Right renal cortex interstitium (tissue), 3 donors: Measurements from ENCODE around the gene DHX15. TPM values are rescaled to one million over a fixed set of nuclear protein-coding genes. Genes with fewer than 3 reads are reported as not detected.

ENCODE experiments used
- DNase-seq, 3 donors: peaks; one replicate each; pipeline ENCODE4 v3.0.0-alpha.2; 2013; ENCODE audit warnings: low read depth in 3 of 3, low spot score in 2 of 3
- polyA plus RNA-seq, 3 donors: library from polyadenylated mRNA; unstranded; fragments of 120-200 nt; gene quantifications; one replicate each; pipeline ENCODE4 v1.2.1, GENCODE V29; 2013; ENCODE audit not compliant: insufficient read length in 3 of 3

DHX15 gene
- polyA plus RNA-seq: 100 to 1,000 TPM; 249 to 267 (median 266) TPM

DNA sequence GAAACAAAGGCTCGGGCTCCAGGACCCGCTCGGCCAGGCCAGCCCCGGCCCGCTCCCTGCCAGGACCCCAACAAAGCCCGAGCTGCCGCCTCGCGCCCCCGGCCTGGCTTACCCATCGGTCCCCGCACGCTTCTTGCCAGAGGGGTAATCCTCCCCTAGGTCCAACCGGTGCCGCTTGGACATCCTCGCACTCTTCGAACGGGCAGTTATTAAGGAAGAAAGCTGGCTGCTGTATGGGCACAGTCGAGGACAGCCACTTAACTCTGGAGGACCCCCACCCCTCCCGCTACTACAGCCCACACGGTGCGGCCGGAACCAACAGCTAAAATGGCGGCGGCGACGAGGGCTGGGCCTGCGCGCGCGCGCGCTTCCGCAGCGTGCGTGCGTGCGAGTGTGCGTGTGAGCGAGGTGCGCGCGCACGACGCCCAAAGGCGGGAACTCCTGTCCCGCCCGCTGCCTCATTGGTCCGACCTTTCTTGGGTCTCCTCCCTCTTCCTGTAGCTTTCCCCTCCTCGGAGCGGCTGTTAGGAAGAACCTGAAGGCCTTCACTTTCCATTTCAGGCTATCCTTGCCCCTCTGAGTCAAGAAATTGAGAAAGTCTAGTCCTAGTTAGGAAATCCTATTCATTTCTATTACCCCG lies at the start of gene DHX15:
TSS of gene DHX15 (minus strand) at position 344 of the 640 bp plus-strand sequence. CDS start at position 183, 161 bp downstream.
- DNase-seq: peak; percentile 85 to 93 (median 92)

DNA sequence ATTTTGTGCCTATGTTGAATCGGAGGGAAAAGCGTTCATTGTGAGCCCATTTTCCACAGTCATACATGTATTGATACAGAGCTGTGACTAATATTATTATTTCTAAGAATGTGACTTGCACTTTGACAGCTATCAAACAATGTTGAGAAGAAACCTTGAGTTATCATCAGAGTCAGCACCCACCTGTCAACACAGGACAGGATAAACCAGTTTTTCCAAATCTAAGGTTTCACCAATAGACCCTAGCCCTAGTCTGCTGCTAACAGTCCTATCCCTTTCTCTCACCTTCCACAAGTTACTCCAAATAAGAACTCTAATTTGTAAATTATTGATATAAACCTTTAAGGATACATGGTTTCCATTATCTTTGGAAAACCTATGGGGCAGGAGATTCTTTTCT lies 47.7 kb upstream of the DHX15 start:
- DNase-seq: no peak

DNA sequence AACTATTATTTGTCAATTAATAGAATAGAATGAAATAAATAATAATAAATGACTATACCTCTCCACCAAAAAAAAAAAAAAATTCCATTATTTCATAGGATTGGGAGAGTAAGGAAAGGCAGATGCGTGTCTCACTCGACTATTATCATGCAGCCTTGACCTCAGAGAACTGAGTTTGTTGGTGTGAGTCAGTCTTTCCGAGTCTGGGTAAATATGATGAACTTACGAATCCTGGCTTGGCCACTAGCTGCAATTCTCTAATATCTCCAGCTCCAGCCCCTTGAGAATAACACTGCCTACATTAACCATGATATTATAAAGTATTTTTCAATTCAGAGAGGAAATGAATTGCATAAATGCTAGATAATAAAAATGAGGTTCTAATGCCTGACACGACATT lies 46.6 kb upstream of the DHX15 start:
- no peak for DNase-seq

DNA sequence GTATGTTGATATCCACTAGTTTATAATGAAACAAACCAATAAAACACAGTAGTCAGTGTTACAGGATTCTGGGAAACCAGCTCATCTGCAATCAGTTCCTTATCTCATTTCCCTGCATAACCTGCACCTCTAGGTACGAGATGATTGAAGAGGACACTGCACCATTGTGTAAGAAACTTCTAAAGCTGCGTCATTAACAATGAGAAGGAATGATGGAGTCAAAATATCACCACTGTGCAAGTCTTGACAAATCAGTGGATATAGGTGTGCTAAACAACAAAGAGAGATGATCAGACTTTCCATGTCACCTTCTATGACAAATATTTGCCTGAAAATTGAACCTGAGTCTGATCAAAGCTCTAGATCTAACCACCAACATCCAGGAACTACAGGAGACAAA lies 40.7 kb upstream of the DHX15 start:
- DNase-seq: no peak

DNA sequence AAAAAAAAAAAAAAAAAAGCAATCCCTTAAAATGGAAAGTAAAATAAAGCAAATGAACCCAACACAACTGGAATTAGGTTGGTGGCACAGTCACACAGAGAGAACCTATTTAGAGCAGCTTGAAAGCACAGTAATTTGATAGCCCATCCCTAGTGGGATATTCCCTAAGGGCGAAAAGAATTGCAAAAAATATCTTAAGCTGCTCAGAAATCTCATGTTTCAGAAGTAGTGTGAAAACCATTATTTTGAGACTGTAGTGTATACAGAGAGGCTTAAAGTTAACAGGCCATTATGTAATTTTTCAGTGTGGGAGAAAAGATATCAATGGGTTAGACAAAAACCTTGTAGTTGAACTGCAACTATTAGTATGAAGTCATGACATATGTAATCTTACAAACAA lies 40.0 kb upstream of the DHX15 start:
- no peak for DNase-seq

DNA sequence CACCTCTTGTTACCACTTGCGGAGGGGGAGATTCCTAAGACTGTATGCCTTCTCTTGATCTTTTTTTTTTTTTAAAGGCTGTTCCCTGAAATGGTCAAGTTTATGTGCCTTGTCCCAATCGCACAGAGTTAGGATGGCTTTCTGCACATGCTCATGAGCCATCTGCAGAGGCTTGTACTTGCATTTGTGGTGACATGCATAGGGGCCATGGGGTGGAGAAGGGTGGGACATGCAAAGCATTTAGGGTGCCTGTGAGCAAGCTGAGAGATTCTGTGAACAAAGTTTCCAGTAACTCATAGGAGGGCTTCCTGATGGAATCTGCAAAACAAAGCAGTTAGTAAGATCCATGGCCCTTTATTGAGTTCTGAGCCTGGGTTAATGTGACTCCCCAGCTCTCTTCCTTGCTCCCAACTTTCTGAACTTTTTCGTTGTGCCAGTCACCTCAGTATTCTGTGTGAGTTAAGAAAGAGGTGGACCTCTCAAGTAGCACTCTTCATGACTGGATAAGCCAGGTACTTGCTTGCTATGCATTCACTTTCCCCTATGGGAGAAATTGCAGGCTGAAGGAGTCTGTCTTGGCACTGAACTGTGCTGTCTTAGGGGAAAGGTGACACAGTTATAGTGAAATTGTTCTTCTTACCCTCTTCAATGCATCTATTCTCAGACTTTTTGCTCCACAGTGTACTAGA lies 37.9 kb upstream of the DHX15 start:
- no peak for DNase-seq

DNA sequence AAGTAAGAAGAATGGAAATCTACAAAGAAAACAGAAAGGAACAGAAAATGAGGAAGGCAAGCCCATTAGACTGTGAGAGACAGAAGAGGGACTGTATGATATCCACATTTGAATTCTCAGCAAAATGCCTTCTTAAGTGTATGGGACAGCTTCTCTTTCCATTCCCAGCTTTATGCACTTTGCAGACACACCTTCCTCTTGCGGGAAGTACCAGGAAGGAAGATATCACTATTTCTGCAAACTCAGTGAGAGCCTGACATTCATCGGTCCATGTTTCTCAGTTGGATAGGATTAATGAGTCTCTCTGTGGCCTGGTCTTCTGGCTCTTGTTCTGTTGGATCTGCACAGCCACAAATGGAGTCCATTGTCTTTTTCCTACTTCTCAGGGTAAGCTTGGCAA lies 31.6 kb upstream of the DHX15 start:
- no peak for DNase-seq

DNA sequence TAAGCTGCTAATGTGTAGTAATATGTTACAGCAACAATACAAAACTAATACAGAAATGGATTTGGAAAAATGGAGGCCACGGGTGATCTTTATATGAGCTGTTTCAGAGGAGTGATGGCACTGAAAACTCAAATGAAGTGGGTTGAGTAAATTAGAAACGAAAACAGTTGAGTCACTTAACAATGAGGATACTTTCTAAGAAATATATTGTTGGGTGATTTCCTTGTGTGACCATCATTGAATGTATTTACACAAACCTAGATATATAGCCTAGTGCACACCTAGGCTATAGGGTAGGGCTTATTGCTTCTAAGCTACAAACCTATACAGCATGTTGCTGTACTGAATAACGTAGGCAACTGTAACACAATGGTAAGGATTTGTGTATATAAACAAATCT lies 30.5 kb upstream of the DHX15 start:
- DNase-seq: no peak

DNA sequence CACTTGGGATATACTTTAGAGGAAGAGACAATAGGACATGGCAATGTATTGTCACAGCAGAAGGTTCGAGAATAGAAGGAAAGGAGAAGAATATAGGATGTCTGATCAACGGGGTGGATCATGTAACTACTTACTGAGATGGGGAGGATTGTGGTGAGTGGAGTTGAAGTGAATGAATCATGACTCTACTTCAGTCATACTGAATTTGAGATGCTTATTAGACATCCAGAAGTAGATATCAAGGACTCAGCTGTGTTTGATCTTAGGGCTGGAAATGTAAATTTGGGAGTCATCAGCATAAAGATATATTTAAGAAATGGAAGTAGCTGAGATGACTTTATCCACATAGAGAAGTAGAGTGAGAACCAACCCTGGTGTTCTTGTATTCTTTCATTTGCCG lies 29.1 kb upstream of the DHX15 start:
- DNase-seq: no peak

DNA sequence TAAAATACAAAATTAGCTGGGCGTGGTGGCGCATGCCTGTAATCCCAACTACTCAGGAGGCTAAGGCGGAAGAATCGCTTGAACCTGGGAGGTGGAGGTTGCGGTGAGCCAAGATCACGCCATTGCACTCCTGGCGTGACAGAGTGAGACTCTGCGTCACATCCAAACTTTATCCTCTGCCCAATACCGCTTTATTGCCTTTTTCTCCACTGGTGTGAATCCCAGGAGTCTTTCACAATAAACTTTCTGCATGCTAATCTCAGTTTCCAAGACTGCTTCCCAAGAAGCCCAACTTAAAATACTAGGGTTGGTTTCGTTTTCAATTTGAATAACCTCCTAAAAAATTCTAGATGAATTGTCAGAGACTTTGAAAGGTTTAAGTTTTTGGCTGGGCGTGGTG lies 27.2 kb upstream of the DHX15 start:
- no peak for DNase-seq

DNA sequence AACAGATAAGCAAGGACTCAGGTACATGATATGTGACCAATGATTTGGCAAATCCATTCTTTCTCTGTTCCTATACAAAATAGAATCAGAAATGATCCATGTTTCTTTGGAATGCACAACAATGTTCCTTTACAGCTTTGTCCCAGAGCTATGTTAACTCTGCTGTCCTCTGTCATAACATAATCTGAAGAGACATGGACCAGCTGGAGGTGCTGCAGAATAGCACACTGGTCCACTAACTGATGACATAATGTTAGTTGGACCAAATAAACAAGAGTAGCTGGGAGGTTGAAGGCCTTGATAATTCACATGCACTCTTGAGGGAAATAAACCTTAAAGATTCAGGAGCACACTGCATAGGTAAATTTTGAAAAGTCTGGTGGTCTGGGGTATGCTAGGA lies 23.0 kb upstream of the DHX15 start:
- DNase-seq: peak in 1 of 3 donors; percentile 25

DNA sequence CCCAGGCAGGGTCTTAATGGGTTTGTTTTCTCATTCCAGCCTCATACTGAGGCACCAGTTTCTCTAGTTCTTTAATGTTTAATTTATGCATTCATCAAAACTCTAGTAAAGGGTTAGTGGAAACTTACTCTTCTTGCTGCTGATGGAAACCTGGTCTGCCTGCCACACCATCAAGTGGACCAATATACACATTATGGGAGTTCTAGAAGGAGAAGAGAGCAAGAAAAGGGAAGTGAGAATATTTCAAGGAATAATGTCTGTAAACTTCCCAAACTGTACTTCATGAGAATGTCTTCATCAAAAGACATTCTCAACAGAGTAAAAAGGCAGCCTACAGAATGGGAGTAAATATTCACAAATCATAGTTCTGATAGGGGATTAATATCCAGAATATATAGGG lies 20.9 kb upstream of the DHX15 start:
- DNase-seq: no peak

DNA sequence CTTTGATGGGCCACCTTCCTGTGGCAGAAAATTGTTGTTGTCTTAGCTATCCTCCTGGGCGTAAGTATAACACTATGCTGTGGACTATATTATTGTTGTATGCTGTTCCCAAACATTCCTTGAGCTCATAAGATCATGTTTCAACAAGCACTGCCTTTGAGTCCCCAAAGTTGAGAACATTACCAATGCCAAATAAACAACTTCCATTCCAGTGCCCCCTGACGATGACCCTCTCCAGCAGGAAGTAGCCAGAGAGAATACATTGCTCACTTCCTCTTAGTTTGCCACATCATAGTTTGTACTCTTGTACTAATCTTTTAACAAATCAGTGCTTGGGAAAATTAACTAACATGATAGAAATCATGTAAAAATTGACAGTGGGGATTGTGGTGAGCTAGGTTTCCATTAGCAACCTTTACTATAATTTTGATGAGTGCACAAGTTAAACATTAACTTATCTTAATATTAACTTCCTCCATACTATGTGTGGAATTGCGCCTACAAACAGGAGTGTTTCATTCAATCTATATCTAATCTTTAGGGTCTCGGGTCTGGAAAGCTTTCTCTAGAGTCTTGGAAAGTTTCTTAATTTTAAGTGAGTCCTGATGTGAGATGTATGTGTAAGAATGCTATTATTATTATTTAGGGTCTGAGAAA lies 20.3 kb upstream of the DHX15 start:
- no peak for DNase-seq

DNA sequence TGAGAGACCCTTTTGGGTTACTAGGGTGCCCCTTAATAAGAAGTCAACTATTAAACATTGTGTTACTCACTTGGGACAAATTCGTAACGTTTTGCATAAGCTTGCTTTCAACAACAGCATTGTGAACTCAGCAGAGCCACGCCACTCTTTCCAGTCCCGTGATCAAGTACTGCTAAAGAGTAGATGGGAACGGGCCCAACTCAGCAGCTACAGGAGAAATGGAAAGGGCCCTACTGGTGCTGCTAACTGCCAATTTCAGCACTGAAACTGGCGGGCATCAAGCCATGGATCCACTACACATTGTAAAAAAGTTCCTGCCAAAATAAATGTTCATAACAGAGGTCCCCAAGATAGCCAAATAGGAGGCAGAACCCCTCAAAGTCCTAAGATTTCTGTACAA lies 19.0 kb upstream of the DHX15 start:
- DNase-seq: no peak

DNA sequence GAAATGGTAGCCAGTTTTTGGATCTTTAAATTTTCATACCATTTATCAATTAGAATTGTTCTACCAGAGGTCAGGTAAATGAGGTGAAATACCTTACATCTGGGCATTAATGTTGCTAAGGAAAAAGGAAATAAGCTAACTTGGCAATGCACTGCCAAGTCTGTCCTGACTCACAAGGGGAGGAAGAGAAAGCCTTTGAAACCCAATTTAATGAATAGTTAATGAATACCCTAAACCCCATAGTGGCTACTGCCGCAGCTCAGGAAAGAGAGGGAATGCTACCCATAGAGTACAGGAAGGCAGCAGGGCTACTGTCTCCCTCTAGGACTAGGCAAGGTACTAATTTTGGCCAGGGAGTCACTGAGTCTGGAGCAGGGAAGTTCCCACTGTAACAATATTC lies 16.8 kb upstream of the DHX15 start:
- DNase-seq: no peak

DNA sequence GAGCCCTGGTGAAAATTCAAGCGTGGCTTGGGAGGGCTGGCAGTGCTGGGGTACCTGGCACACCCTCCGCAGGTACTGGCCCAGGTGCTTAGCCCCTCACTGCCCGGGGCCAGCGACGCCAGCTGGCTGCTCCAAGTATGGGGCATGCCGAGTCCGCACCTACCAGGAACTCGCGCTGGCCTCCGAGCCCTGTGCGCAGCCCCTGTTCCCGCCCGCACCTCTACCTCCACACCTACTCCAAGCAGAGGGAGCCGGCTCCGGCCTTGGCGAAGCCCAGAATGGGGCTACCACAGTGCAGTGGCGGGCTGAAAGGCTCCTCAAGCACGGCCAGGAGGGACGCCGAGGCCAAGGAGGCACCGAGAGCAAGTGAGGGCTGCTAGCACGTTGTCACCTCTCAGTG lies 14.9 kb upstream of the DHX15 start:
- DNase-seq: no peak

DNA sequence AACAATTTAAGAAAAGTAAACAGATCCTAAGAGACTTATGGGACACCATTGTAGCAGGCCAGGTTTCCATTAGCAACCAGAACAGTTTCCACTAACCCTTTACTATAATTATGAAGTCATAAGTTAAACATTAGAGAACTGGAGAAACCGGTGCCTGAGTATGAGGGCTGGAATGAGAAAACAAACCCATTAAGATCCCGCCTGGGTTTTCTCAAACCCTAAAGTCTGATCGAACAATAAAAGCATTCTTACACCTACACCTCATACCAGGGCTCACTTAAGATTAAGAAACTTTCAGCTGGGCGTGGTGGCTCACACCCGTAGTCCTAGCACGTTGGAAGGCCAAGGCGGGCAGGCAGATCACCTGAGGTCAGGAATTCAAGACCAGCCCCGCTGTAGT lies 13.7 kb upstream of the DHX15 start:
- DNase-seq: peak in 2 of 3 donors; percentile 25 to 44

DNA sequence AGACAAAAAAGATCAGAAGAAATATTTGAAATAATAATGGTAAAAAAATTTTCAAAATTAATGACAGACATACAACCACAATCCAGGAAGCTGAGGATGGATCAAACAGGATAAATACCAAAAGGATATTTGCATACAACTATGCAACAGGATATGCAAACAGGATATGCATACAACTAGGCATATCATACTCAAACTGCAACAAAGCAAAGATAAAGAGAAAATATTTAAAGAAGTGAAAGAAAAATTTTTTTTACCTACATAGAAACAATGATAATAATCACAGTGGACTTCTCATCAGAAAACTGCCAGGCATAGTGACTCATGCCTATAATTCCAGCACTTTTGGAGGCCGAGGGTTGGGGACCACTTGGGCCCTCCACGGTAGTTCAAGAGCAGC lies 11.3 kb upstream of the DHX15 start:
- DNase-seq: no peak

DNA sequence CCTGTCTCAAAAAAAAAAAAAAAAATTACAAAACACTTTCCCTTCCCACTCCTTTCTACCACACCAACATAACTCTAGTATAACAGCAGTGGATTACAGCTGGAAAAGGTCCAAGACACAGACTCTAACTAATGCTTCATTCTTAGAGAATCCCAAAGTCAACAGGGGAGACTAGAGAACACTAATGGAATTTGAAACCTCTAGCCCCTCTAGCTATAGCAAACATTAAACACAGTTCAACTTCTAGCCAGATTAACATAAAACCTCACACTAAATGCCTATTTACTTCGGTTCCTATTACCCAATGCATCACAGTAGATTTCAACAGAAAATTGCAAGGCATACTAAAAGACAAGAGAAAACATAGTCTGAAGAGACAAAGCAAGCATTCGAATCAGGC lies 10.5 kb upstream of the DHX15 start:
- DNase-seq: no peak

DNA sequence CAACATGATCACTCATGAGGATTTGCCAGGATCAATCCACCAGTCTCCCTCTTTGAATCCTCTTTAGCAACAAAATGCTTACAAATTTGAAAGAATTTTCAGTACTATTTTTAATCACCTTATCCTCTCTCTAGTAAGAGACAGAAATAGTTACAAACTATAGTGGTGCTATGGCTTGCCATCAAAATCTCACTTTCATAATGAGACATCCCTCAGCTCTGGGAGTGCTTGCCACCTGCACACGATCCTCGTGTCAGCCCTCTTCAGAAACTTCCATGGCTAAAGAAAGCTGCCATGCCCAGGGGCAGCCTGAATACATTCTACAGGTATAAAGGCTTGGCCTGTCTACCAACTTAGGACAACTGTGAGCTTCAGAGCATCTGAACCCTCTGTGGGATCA lies 5.1 kb upstream of the DHX15 start:
- no peak for DNase-seq

DNA sequence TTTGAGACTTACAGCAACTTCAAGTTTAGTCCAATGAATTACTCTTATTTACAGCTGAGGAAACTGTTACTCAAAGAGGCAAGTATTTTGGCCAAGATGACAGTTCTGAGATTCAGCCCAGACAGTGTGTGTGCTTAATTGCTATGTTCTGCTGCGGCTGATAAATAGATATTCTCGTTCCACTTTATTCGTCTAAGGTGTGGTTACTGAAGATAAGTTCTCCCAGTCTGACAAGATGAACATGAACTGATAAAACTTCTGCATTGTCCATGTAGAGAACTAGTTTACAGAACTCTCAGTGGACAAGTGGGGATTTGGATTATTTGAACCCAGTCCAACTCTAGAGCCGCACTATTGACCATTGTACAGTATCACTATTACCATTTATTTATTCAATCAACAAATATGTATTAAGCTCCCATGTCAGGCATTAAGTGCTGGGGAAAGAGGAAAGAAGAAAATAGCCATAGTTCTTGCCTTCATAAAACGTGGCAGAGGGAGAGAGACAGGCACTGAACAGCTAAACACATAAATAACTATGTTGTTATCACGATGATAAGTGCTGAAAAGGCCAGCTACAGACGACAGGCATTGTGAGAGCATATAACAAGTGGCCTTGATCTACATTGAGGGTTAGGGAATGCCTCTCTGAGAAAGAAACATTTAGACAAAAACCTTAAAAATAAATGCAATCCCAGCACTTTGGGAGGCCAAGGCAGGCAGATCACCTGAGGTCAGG lies 4.0 kb upstream of the DHX15 start:
- no peak for DNase-seq
